Measurements from ENCODE around the gene ADORA2A.

The ADORA2A gene

DNA sequence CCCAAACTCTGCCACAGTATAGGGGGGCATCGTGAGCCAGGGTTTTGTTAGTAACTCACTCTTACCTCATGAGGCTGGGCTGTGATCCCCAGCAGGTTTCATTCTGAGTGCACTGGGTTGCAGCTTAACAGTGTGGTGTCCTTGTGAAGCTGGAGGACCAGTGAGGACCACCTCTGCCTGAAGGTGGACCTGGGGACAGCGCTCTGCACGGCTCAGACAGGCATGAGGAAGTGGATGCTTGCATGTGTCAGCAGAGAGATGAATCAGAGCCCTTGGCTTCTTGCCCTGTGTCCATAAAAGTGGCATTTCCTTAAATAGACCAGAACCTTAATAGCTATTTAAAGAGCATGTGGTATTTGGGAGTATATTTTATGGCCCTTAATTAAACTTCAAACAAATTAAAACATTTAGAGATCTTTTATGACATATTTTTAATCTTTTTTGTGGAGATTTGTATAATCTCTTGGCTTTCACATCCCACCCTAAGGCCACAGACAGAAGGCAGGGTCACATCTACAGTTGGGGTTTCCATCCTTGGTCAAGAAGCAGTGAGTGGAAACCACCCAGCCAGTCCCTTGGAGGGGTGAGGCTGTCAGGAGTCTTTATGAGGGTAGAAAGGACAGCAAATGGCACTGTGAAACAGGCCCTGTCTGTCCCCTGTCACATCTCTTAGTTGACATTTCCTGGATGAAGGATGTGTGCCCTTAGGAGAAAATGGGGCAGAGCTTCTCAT is 24.8 kb upstream of the ADORA2A start:
- intact Hi-C loops (cut with DNase I): no loop called here
- DNase-seq: peak in 3 of 10 donors; percentile 70 to 85 (median 83)

DNA sequence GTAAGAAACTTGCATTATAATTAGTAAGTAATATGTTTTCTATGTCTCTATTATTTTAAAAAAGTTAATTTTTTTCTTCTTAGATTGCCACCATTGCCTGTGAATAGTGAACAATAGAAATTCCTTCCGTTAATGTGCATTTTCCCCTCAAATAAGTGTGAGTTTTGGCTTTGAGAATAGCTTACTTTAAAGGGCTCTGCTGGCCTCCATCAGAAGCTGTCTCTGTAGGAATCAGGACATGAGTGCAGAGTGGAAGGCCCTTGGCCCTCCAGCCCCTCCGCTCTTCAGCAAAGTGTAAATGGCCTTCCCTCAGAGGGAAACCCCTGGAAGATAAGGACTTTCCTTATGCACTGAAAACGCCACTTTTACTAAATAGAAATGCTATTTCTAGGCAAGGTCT is 24.1 kb upstream of the ADORA2A start:
- intact Hi-C loops (cut with DNase I): no loop called here
- peak in 1 of 10 donors; percentile 22 for DNase-seq

DNA sequence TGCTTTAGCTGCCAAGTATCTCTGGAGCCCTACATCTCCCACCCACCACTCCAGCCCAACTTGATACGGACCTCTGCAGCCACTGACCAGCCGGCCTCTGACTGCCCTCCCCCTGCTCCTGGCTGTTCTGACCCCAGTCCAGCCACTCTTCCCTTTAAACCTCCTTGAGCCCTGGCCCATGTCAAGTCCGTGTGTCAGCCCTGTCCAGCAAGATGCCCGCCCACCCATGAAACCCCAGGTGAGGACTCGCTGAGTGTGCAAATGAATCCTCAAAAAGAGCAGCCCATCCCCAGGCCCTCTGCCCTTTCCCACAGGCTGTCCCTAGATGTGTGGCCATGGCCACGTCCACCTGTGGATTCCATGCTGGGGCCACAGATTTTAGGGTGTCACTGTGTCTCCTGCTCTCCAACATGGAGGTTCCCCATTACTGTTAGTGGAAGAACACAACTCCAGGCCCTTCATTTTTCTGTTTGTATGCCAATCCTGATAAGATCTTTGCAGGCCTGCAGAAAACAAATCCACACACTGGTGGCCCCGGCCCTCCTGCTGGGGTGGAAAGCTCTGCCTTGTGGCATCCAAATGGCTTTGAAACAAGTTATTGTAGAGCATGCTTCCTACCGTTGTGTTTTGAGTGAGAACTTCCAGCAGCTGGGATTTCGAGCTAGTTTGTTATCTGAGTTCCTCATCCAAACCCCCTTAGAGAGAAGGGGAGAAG is 22.7 kb upstream of the ADORA2A start:
- intact Hi-C loops (cut with DNase I): no loop called here
- peak in 2 of 10 donors; percentile 49 to 52 for DNase-seq

DNA sequence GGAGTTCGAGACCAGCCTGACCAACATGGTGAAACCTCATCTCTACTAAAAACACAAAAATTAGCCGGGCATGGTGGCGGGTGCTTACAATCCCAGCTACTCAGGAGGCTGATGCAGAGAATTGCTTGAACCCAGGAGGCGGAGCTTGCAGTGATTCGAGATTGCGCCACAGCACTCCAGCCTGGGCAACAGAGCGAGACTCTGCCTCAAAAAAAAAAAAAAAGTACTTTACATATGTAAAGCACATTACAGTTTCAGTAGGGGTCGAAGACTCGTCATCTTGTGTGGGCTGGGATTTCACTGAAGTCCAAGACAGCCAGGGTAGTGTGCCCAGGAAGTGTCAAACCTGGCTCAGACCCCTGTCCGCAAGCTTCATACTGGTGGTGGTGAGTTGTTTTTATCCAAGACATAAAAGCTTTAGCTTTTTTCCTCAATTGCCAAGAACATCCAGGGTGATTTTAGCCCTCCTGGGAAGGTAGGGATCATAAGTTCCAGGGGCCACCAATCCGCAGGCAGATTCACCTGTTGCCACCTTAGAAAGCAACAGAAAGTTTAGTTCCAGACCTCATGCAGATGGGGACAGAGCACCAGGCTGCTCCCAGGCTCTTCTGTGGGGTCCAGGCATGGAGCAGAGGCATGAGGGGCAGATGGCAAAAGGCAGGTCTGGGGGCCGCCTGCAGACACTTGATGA is 21.6 kb upstream of the ADORA2A start:
- intact Hi-C loops (cut with DNase I): no loop called here
- peak in 1 of 10 donors; percentile 62 for DNase-seq

DNA sequence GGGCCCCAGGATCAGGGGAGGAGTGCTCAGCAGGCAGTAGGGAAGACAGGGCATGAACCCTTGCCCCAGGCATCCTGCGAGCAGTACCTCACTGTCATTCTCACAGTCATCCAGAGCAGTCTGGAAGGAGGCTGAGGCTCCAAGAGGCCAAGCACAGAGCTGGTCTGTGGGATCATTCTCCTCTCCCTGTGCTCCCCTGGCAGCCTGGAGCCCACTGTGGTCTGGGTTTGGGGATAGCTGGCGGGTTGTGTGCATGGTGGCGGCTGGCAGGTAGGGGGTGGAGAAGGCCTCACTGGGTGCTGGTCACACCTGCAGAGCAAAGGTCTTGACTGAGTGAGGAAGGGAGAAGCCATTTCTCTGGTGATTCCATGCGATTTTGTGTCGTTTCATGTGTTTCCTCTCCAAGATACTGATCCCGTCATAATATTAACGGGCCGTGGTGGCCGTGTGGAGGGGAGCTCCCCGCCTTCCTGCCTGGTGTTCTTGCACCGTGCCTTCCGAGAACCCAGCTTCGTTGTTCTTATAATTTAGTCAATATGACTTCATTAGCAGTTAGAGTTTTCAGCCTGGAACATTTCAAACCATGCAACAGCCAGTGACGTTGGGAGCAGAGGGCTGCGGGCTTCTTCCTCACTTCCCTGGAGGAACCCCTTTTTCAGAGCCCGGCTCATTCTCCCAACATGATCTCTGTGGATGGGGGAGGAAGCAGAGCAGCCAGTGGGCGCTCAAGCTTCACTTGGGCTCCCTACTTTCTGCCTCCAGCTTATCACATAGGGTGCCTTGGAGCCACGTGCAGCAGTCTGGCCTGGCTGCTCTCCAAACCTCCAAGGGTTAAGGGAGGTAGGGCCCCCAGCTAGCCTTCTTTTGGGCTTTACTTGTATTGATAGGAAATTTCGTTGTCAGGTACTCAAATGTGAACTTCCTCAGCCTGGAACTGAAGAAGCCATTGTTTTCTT is 20.8 kb upstream of the ADORA2A start:
- intact Hi-C loops (cut with DNase I): no loop called here
- DNase-seq: peak in 2 of 10 donors; percentile 59 to 67

DNA sequence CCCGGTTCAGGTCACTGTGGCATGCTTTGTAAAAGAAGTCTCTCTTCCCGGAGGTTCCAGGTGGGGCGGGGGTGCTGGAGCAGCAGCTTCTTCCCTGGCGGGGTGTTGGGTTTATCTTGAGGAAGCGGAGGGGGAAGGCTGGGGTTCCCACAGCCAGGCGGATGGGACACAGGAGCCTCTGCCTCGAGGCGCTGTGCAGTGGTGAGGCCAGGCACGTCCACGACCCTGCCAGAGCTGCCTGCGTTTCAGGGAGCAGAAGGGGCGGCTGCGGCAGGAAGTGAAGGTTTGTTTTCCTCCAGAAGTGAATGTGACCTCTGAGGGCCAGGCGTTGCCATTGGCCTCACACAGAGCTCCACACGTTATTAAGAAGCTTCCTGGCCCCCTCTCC is 20.1 kb upstream of the ADORA2A start:
- intact Hi-C loops (cut with DNase I): no loop called here
- DNase-seq: peak in 3 of 10 donors; percentile 57 to 66 (median 66)

DNA sequence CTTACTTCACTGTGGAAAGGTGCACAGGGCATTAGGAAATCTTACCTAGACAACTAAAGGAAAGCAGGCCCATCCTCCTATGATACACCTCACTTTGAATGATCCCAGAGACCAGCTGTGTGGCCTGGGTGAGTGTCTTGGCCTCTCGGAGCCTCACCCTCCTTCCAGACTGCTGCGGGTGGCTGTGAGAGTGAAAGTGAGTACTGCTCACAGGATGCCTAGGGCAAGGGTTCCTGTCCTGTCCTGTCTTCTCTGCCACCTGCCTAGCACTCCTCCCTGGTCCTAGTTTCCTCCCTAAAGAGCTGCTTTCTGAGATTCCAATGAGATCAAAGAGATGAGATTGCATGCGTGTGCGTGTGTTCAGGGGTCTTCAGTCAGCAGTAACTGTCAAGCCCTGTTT is 19.5 kb upstream of the ADORA2A start:
- peak in 2 of 10 donors; percentile 26 to 43 for DNase-seq
- intact Hi-C loops (cut with DNase I): no loop called here

DNA sequence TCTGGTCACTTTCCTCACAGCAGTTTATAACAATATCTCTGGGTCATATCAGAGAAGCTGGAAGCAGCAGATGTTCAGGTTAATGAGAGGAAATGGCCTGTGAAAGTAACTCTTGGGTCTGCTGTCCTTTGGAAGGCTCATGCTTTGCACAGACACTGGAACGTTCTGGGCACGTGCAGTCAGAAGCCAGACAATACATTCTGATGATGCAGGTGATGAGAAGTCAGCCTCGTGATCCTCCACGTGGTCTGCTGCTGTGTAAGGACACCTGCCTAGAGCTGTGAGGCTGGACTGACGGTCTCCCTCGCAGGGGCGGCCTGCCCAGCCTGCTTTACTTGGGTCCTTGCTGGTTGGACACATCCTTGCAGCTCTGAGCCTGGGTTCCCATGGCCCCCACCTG is 18.8 kb upstream of the ADORA2A start:
- DNase-seq: peak in 3 of 10 donors; percentile 30 to 52 (median 44)
- intact Hi-C loops (cut with DNase I): no loop called here

DNA sequence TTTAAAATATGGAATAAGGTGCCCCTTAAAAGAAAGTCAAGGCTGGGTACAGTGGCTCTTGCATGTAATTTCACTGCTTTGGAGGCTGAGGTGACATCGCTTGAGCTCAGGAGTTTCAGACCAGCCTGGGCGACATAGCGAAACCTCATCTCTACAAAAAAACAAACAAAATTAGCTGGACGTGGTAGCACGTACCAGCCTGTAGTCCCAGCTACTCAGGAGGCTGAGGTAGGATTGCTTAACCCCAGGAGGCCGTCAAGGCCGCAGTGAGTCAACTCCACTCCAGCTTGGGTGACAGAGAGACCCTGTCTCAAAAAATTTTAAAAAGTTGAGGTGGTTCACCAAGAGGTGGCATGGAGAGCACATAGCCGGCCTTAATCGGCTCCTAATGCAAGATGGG is 17.7 kb upstream of the ADORA2A start:
- intact Hi-C loops (cut with DNase I): no loop called here
- no peak for DNase-seq

DNA sequence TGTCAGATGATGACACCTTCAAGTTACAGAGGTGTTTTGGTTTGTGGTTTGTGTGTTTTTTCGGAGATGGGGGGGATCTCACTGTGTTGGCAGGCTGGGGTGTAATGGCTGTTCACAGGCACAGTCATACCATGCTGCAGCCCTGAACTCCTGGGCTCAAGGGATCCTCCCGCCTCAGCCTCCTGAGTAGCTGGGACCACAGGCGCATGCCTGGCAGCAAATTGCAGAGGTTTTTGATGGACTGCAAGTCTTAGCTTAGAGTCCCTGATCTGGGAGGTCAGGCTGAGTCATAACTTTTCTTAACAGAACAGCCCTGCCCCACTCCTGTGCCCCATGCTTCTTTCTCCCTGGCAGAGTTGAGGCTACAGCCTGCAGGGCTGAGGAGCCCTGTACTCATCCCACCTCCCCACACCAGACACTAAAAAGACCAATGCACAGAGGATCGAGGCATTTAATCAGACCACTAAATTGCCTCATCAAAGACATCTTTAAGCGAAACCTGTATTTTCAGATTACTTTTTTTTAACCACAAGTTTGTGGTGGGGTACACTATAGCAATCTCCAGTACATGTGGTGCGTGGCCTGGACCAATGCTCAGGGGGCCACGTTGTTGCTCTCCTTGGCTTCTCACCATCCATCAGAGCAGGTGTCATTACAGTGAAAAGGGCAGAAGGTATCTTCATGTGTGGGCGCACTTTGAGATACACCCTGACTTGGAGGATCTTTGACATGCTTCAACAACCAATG is 17.1 kb upstream of the ADORA2A start:
- intact Hi-C loops (cut with DNase I): no loop called here

DNA sequence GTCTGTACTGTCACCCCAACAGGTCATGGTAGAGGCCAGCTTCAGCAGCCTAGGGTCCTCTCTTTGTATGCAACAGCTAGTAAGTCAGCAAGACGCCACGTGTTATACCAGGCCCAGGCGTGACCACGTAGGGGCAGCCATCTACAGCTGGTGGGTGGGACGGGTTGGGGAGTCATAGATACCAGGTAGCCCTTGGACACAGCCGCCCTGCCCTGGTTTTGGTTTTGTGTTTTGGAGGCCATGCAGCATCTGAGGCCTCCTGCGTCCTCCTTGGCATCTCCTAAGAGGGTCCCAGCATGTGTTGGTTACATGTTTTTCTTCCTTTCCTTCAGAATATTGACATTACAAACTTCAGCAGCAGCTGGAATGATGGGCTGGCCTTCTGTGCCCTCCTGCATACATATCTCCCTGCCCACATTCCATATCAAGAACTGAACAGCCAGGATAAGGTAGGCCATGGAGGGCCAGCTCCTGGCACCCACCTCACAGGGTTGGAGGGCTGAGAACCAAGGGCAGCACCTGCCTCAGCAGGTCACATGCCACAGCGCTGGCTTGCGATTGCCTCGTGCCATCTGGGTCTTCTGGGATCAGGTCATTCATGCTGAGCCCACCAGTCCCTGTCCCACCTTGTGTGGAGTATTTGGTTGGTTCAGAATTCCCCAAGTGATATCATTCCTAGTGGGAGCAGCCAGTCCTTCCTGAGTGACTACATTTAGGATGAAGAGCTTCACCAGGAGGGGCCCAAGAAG is 16.0 kb upstream of the ADORA2A start:
- intact Hi-C loops (cut with DNase I): no loop called here
- DNase-seq: peak in 3 of 10 donors; percentile 37 to 50 (median 43)

More for the DNA sequence above, 17.1 kb upstream of the ADORA2A start:
- peak in 3 of 10 donors; percentile 17 to 46 (median 24) for DNase-seq

DNA sequence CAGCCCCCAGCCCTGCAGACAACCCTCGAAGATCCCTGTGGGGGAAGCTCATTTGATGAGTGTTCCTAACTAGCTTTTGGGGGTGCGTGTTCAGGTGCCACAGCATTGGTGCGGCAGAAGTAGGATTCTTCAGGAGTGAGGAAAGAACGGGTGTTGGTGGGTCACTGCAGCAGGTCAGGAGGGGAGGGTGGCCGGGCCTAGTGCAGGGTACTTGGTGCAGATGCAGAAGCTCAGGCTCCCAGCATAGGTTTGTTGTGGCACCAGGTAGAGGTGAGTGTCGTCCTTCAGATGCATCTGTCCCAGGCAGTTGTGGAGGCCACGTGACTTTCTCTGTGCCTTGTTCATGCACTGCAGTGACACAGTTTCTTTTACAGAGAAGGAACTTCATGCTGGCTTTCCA is 15.1 kb upstream of the ADORA2A start:
- DNase-seq: peak in 3 of 10 donors; percentile 30 to 56 (median 50)
- intact Hi-C loops (cut with DNase I): no loop called here

DNA sequence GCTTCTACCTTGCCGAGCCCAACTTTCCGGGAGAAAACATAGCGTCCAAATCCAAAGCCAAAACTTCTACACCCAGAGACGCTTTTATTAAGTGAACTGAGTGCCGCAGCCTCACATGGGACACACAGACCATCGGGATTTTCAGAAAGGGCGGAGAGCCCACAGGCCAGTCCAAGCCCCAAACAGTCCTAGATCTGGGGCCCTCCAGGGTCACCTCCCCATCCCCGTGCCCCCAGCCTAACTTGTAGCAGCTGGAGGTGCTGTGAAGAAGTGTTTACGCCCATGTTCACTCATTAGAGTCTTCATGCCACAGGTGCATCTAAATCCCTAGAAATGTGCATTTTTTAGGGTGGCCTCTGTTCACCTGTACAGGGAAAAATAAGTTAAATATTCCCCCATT is 14.1 kb upstream of the ADORA2A start:
- DNase-seq: peak in 3 of 10 donors; percentile 21 to 58 (median 56)
- intact Hi-C loops (cut with DNase I): no loop called here

DNA sequence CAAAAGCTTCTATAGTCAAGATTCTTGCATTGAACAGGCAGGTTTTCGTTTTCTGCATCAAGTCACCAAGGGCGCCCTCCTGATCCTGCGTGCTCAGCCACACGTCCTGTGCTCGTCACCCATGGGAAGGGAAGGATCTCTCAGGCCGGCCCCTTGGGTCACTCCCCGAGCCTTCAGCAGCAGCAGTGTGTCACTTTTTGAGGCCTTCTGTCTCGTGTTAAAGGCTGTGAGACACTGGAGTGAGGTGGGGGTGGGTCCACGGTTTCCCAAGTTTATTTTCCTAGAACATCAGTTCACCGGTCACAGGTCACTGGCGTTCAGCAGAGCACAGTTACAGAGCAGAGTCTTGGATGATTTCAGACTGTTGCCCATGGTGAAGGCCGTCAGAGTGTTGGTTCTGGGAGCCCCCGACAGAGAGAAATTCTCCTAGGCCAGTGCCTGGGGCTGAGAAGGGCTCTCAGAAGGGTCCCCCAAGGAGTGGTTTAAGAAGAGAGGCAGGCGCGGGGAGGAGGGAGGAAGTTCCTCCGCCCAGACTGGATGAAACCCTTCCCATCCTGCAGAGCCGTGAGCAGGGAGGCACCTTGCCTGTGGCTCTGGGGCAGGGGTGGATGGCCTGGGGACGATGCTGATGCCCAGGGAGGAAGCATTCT is 13.5 kb upstream of the ADORA2A start:
- DNase-seq: peak in 3 of 10 donors; percentile 47 to 71 (median 48)
- intact Hi-C loops (cut with DNase I): no loop called here

DNA sequence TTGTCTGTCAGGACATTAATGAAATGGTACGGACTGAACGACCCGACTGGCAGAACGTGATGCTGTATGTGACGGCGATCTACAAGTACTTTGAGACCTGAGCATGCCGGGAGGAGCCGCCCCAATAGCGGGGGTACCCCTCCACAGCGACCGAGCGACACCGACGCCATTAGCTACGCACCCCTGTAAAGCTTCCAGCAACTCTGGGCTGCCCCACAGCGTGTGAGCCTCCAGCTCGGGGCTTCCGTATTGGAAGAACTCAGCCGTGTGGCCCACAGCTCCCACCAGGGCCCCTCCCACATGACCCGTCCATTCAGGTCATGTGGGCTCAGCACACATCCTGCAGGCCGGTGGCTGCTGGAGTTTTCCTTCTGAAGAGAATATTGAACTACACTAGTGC is 12.9 kb upstream of the ADORA2A start:
- intact Hi-C loops (cut with DNase I): no loop called here
- peak in 3 of 10 donors; percentile 59 to 62 (median 61) for DNase-seq

DNA sequence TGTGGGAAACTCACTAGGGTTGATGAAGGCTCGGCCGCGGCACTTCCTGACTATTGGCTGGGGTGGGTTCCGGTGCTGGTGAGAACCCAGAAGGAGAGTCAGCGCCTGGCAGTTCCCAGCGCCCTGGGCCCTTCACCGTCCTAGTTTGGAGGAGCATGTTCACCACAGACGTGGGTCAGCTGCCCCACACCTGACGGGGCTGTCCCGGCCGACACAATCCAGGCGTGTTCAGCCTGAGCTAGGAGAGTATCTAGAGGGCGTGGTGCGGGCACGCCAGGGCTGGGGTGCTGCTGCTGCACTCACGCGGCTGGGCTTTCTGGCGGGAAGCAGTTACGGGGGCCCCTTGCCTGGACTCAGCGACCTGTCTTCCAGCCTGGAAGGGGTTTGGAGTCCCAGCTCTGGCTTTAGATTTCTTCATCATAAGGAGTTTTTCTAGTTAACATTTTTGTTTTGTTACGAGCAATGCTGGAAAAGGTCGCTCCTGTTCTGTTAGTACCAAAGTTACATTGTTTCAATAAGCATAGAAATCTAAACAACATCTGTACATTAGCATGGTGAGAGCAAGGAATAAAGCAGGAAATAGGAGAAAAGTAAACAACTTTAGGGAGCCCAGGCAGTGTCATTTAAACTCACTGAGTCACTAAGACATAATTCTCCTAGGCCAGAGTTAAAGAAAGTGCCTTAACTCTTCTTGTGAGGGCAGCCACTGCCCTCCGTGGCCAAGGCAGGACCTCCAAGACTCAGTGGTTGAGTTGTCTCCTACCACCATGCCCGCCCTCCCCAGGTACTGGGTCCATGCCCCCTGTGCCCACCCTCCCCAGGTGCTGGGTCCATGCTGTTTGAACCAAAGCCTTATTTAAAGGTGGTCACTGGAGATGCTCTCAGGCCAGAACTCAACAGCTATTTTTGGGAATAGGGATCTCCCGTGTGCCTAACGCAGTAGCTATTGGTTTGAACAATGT is 12.1 kb upstream of the ADORA2A start:
- DNase-seq: peak in 3 of 10 donors; percentile 68 to 86 (median 80)
- intact Hi-C loops (cut with DNase I): no loop called here

DNA sequence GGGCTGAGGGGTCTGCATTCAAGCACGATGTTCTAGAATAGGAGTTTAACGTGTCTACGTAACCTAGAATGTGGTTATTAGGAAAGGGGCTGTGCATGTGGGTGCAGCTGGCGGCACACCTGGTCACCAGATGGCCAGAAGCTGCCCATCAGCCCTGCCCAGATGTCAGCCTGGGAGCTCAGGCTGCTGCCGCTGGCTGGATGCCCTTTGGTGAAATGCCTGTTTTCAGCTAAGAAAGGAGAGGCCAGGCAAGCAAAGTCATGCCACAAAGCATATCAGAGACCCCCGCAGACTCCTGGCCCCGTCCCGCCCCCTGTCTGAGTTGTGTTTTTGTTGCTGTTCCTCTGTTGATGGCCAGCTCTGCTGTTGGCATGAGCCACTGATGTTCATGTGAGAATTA is 11.3 kb upstream of the ADORA2A start:
- peak in 3 of 10 donors; percentile 27 to 67 (median 65) for DNase-seq
- intact Hi-C loops (cut with DNase I): no loop called here

Data from posterior cingulate gyrus (tissue), 11 donors.